Germinal center (tissue), 1 donor: Measurements from ENCODE around the gene KCTD11.
A peak's percentile ranks its signal among the peaks of the same experiment; 100 is the strongest.
"Not testable (repeated sequence)": the region's sequence is repeated elsewhere in the genome, so short reads cannot be mapped to it uniquely, and the experiment has no call there.

Experiments used
- DNase-seq: peaks from one replicate; pipeline ENCODE4 v3.0.0; 2012; ENCODE audit warnings: mixed read lengths, low spot score

KCTD11 gene

GRCh38 chr17:7322520-7323194 is 29.3 kb upstream of the KCTD11 start:
- no peak for DNase-seq

GRCh38 chr17:7323731-7324437 is 28.1 kb upstream of the KCTD11 start:
- DNase-seq, result peak; percentile 70

GRCh38 chr17:7324438-7324779 is 27.6 kb upstream of the KCTD11 start:
- no peak for DNase-seq

GRCh38 chr17:7325031-7325528 is 26.9 kb upstream of the KCTD11 start:
- no peak for DNase-seq

DNA sequence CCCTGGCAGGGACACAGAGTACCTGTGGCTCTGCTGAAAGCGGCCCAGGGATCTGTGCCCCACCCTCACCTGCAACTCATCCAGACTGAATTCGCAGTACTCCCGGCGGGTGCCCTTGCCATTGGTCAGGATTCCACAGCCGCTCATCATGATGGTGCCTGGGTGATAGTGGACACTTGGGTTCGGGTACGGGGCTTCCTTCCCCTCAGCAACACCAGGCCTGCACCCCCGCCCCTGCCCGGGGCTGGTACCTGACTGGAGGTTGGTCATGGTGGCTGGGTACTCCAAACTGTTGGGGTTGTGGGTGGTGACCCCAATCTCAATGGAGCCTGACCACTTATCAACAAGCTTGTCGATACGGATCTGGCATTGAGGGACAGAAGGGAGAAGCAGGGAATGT is 25.8 kb upstream of the KCTD11 start:
- no peak for DNase-seq

GRCh38 chr17:7327056-7327455 is 24.9 kb upstream of the KCTD11 start:
- DNase-seq, result no peak

DNA sequence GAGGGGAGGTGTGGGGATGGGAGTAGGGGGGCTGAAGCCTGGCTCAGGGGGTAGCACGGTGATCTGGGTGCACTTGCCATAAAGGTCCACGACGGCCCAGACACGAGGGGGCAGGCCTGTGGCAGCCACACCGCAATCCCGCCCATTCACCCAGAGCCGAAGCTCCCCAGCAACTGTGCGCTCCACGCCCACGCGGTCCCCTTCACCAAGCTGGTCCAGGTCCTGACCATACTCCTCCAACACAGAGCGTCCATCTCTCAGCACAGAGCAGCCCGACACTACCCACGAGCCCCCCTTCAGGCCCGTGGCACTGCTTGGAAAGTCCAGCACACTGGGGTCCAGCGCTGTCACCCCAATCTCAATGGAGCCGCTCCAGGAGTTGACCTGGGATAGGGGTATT is 24.5 kb upstream of the KCTD11 start:
- no peak for DNase-seq

- DNase-seq, result no peak
These were observed 24.0 kb upstream of the KCTD11 start for GRCh38 chr17:7328009-7328408.

DNA sequence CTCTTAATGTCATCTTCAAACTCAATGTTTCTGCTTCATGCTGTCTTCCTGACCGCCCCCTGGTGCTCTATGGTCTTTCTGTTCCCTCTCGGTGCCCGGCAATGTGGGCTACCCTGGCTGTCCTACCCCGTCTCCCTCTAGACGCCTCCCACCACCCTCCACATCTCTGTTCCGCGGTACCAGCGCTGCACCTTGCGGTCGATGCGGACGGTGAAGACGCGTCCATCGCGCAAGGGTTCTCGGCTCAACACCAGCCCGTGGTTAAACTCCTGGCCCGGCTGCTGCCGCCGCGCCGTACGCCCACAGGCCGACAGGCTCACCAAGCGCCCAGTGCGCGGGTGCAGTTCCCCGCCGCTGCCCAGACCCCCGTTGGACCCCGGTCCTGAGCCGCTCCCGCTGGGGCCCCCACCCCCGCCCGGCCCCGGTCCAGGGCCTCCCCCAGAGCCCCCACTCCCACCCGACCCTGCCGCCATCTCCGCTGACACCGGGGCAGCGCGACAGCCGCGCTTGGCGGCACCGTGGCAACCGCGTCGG is 23.1 kb upstream of the KCTD11 start, which contains the start of gene NEURL4:
Gene NEURL4, minus strand, starts transcription at position 496 of the 534 bp plus-strand sequence. Its CDS starts 23 bp downstream, at position 473.
- DNase-seq, result no peak

GRCh38 chr17:7329374-7329996 is 22.5 kb upstream of the KCTD11 start:
- DNase-seq, result peak; percentile 97

DNA sequence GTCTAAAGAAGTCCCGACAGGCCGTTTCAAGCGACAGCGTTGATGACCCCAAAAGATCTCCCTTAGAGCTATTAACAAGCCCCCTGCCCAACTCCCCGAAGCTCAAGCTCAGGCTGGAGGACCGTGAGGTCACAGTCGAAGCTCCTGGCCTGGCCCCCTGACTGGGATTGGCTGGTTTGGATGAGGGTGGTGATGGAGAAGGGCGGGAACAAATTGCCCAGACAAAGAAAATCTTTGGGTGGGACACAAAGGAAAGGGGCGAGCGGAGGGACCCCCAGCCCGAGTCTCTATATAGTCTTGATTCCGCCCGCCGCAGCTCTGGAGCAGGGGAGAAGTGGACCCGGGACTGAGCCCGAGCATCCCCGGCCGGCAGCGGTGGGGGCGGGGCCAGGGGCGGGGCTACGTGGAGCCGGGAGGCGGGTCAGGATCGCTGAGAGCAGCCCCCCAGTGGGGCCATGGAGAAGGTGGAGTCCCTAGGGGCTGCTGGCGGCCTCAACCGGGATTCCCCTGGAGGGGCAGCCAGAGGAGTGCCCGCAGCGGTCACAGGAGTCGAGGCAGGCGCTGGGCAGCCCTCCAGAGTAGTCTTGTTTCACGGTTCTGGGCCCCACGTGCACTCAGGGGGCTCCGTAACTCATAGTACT is 21.8 kb upstream of the KCTD11 start:
- DNase-seq, result peak; percentile 91

DNA sequence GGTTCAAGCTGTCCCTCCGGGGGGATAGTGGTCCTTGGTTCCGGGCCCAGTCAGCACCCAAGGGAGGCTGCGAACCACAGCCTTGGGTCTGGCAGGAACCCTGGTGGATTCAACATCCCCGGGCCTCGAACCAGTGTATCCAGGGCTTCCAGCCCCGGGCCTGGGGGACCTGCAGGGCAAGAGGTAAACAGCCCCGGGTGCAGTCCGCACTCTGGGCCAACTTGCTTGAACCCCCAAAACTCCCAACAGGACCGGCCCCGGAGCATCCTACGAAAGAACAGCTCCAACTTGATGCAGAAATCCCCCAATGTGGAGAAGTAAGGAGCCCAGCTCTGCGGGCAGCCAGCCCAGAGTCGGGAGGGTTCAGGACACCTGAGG is 21.3 kb upstream of the KCTD11 start:
- no peak for DNase-seq

DNA sequence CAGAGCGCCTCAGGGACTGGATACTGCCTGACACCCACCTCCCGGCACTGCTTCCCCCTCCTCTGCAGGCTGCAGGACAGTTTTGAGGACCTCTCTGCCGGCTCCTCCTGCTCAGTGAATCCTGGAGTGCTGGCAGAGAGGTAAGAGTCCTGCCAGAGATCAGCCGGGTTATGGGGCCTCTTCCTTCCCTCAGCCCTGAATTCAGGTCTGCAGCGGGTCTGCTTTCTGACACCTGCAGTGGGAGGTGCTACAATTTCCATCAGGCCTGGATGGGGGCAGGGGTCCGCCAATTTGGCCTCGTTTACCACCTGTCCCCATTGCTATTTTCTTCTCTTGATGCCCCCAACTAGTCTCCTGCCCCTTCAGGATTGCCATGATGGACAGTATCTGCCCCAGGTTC is 19.9 kb upstream of the KCTD11 start:
- DNase-seq, result no peak

GRCh38 chr17:7332600-7333069 is 19.3 kb upstream of the KCTD11 start:
- DNase-seq, result not testable (repeated sequence)

DNA sequence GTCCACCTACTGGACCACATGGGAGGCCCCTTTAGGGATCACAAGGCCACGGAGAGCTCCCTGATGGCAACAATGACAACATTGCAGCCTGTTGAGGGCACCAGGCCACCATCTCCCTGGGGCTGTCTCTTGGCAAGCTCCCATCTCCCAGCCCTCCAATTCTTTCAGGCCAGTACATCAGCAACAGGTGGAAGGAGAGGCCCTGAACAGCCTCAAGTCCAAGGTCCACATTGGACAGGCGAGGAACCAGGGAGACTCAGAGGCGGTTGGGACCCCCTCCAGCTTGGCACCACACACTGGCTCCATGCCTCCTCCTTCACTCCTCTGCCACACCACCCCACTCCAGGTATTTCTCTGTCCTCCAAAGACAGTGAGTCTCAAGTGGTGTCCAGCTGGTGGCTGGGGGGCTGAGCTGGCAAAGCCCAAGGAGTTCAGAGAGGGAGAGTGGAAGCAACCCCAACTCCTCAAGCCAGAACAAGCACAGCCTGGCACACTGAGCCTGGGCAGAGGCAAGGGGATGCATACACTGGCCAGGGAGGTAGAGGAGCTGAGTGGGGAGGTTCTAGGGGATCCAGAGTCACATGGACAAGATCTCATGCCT is 16.9 kb upstream of the KCTD11 start:
- no peak for DNase-seq

DNA sequence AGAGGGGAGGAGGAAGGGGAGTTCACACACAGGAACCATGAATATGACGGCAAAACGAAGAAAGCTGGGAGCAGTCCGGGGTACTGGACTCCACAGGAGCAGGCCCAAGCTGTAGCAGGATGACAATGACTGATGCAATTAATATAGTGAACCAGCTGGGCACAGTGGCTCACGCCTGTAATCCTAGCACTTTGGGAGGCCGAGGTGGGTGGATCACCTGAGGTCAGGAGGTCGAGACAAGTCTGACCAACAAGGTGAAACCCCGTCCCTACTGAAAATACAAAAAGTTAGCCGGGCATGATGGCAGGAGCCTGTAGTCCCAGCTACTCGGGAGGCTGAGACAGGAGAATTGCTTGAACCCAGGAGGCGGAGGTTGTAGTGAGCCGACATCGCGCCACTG is 16.2 kb upstream of the KCTD11 start:
- not testable (repeated sequence) for DNase-seq

- DNase-seq, result peak; percentile 75
These were observed 15.5 kb upstream of the KCTD11 start, which contains the start of gene ACAP1 for GRCh38 chr17:7336240-7337175. Gene ACAP1, plus strand, starts transcription at chr17:7336529. Its CDS starts 206 bp downstream, at chr17:7336735.

DNA sequence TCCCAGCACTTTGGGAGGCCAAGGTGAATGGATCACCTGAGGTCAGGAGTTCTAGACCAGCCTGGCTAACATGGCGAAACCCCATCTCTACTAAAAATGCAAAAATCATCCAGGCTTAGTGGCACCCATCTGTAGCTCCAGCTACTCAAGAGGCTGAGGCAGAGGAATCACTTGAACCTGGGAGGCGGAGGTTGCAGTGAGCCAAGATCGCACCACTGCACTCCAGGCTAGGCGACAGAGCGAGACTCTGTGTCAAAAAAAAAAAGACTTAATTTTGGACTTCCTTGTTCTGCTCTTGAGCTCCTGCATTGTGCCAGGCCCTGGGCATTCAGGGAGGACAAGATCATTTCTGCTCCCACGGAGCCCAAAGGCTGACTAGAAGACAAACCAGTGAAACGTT is 14.4 kb upstream of the KCTD11 start:
- not testable (repeated sequence) for DNase-seq

DNA sequence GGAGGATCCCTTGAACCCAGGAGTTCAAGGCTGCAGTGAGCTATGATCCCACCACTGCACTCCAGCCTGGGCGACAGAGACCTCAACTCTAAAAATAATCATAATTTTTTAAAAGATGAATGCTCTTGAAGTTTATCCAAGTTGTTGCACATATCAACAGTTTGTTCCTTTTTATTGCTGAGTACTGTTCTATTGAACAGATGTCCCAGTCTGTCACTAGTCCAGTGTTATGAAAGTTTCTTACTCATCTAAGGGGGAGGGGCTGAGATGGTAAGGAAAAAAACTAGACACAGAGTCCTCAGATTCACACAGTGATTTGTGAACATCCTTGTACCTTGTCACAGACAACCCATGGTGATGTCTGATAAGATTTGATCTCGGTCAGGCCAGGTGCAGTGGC is 11.8 kb upstream of the KCTD11 start:
- no peak for DNase-seq

DNA sequence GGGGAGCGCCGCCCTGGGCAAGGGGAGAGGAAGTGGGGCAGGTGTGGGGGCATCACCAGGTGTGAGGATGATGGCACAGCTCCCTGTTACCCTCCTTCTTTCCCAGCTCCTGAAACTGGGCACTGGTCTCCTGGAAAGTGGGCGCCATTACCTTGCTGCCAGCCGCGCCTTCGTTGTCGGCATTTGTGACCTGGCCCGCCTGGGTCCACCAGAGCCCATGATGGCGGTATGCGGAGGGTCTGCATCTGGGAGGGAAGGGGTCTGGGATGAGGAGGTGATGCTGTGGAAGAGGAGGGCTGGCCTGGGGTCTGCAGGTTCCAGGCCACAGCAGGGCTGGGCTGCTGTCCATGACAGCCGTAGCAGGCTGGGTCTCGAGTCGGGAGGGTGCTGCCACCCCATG is 10.1 kb upstream of the KCTD11 start:
- DNase-seq, result no peak

- DNase-seq, result no peak
These were observed 8.7 kb upstream of the KCTD11 start for GRCh38 chr17:7343250-7343649.
